ENCODE results near the gene COX18. TPM values are rescaled to one million over a fixed set of nuclear protein-coding genes. Genes with fewer than 3 reads are reported as not detected.

COX18 gene
- total and polyA plus RNA-seq, 2 experiments from 2014 or later, result 5.4 to 28.9 TPM

GRCh38 chr4:73012673-73013072 lies 56.8 kb downstream of the COX18 start:
- no peak overlapping the region for H3K4me2 ChIP-seq
- H3K9me2 ChIP-seq (replicated peaks; ENCODE audit: insufficient read depth), result no peaks in the 10 kb centered on the region
- WGBS (ENCODE audit: low lambda C conversion rate, missing lambda C conversion rate), result 91% methylated on average over 4 of the region's 4 CpGs
- H3K27me3 ChIP-seq, result no peaks in the 10 kb centered on the region
- TF ChIP-seq CTCF (IDR thresholded peaks at IDR 0.05; ENCODE audit: poor library complexity) (no peak), EZH2 (IDR thresholded peaks at IDR 0.05; ENCODE audit: borderline replicate concordance) (no peak), EZH2phosphoT487 (IDR thresholded peaks at IDR 0.05; ENCODE audit: low read depth, severe bottlenecking, unreplicated experiment) (no peak)
- H3K27ac ChIP-seq, result no peak overlapping the region
- no peak overlapping the region for H3K4me3 ChIP-seq
- DNase-seq (ENCODE audit: low spot score), result no peak
- H2AFZ ChIP-seq, result no peak overlapping the region
- H3K4me1 ChIP-seq (ENCODE audit: insufficient read depth), result no peaks in the 10 kb centered on the region
- H3K79me2 ChIP-seq, result no peaks in the 10 kb centered on the region
- no peaks in the 10 kb centered on the region for H3K9me3 ChIP-seq (ENCODE audit: low read depth)
- no peaks in the 10 kb centered on the region for H4K20me1 ChIP-seq (ENCODE audit: insufficient read depth, poor library complexity, severe bottlenecking)
- no peaks in the 10 kb centered on the region for H3K36me3 ChIP-seq (replicated peaks; ENCODE audit: insufficient read depth, low read depth)

- H3K9me3 ChIP-seq (ENCODE audit: low read depth), result no peaks in the 10 kb centered on the region
- WGBS (ENCODE audit: low lambda C conversion rate, missing lambda C conversion rate), result 83% methylated on average over 4 of the region's 4 CpGs
- no peaks in the 10 kb centered on the region for H3K79me2 ChIP-seq
- DNase-seq (ENCODE audit: low spot score), result no peak
- no peaks in the 10 kb centered on the region for H3K27me3 ChIP-seq
- H3K36me3 ChIP-seq (replicated peaks; ENCODE audit: insufficient read depth, low read depth), result no peaks in the 10 kb centered on the region
- no peak overlapping the region for H2AFZ ChIP-seq
- H4K20me1 ChIP-seq (ENCODE audit: insufficient read depth, poor library complexity, severe bottlenecking), result no peaks in the 10 kb centered on the region
- no peaks in the 10 kb centered on the region for H3K9me2 ChIP-seq (replicated peaks; ENCODE audit: insufficient read depth)
- H3K27ac ChIP-seq, result no peak overlapping the region
- H3K4me3 ChIP-seq, result no peak overlapping the region
- H3K4me1 ChIP-seq (ENCODE audit: insufficient read depth), result no peaks in the 10 kb centered on the region
- no peak overlapping the region for H3K4me2 ChIP-seq
- no peak for TF ChIP-seq CTCF (IDR thresholded peaks at IDR 0.05; ENCODE audit: poor library complexity)
- no peak for TF ChIP-seq EZH2 (IDR thresholded peaks at IDR 0.05; ENCODE audit: borderline replicate concordance)
- TF ChIP-seq EZH2phosphoT487 (IDR thresholded peaks at IDR 0.05; ENCODE audit: low read depth, severe bottlenecking, unreplicated experiment), result no peak
Measured at GRCh38 chr4:73011629-73011985, 57.9 kb downstream of the COX18 start.

GRCh38 chr4:73010789-73011628 lies 58.5 kb downstream of the COX18 start:
- TF ChIP-seq EZH2phosphoT487 (IDR thresholded peaks at IDR 0.05; ENCODE audit: low read depth, severe bottlenecking, unreplicated experiment), result no peak
- TF ChIP-seq CTCF (IDR thresholded peaks at IDR 0.05; ENCODE audit: poor library complexity), result no peak
- no peak for TF ChIP-seq EZH2 (IDR thresholded peaks at IDR 0.05; ENCODE audit: borderline replicate concordance)
- Histone ChIP-seq H3K27ac (no peak overlapping the region), H3K79me2 (no peaks in the 10 kb centered on the region), H4K20me1 (ENCODE audit: insufficient read depth, poor library complexity, severe bottlenecking) (no peaks in the 10 kb centered on the region), H3K27me3 (no peaks in the 10 kb centered on the region), H3K4me3 (no peak overlapping the region), H3K9me3 (ENCODE audit: low read depth) (no peaks in the 10 kb centered on the region), H3K9me2 (replicated peaks; ENCODE audit: insufficient read depth) (no peaks in the 10 kb centered on the region), H2AFZ (no peak overlapping the region), H3K4me1 (ENCODE audit: insufficient read depth) (no peaks in the 10 kb centered on the region), H3K36me3 (replicated peaks; ENCODE audit: insufficient read depth, low read depth) (no peaks in the 10 kb centered on the region), H3K4me2 (no peak overlapping the region)
- 89% methylated on average over 4 of the region's 4 CpGs for WGBS (ENCODE audit: low lambda C conversion rate, missing lambda C conversion rate)
- no peak for DNase-seq (ENCODE audit: low spot score)

Measured in hepatocyte (in vitro differentiated cells).